ENCODE measurements around the gene ACACA. TPM values are rescaled to one million over a fixed set of nuclear protein-coding genes. Genes with fewer than 3 reads are reported as not detected.

The ACACA gene
- total and polyA plus RNA-seq, 2 donors (not counting 1 experiment from before 2014, with no cell fraction given): 45.2 to 123 TPM

DNA sequence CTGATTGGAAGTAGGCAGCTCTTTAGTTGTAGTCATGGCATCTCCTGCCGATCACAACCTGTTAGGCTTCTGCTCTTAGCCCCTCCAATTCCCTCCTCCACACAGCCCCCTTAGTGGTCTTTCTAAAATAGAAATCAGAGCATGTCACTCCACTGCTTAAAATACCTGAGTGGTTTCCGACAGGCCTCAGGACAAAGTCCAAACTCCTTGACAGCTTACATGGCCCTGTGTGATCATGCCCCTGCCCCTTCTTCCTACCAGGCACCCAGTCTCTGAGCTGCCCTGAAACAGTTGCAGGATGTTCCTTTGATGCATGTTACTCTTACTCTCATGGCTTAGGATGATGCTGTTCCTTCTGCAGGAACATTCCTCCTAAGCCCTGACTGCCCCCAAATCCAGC is 310.6 kb downstream of the ACACA start:
- H3K27me3 ChIP-seq (ENCODE audit: control insufficient read depth, insufficient read depth, low read length): no peaks in the 10 kb centered on the region
- TF ChIP-seq, protein P1, sequence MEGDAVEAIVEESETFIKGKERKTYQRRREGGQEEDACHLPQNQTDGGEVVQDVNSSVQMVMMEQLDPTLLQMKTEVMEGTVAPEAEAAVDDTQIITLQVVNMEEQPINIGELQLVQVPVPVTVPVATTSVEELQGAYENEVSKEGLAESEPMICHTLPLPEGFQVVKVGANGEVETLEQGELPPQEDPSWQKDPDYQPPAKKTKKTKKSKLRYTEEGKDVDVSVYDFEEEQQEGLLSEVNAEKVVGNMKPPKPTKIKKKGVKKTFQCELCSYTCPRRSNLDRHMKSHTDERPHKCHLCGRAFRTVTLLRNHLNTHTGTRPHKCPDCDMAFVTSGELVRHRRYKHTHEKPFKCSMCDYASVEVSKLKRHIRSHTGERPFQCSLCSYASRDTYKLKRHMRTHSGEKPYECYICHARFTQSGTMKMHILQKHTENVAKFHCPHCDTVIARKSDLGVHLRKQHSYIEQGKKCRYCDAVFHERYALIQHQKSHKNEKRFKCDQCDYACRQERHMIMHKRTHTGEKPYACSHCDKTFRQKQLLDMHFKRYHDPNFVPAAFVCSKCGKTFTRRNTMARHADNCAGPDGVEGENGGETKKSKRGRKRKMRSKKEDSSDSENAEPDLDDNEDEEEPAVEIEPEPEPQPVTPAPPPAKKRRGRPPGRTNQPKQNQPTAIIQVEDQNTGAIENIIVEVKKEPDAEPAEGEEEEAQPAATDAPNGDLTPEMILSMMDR (conservative IDR thresholded peaks at IDR 0.05 in 1 of 2, IDR thresholded peaks at IDR 0.05 in 1 of 2; ENCODE audit: low read depth in 1 of 2, low read length in 2 of 2): no peak
- no peak for TF ChIP-seq EZH2 (IDR thresholded peaks at IDR 0.05; ENCODE audit: low read length, missing control alignments)
- H3K4me1 ChIP-seq (ENCODE audit: control insufficient read depth, extremely low read depth, insufficient read depth, low read length): no peaks in the 10 kb centered on the region

DNA sequence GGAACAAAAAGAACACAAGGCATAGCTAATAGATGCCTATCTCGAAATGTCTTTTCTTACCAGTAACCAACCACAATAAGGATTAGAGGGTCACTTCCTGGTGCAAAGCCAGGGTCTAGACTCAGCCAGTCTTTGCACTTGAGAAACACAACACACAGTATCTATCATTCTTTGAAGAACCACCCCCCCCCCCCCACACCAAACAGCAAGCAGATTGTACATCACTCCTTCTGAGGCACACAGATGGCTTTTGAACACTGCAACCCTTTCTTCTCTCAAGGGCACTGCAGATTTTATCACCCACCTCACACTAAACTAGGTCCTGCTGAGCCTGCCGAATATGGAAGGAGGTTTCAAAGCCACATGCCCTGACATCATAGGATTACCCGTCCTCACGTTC is 312.2 kb downstream of the ACACA start:
- Histone ChIP-seq H3K4me1 (ENCODE audit: control insufficient read depth, extremely low read depth, insufficient read depth, low read length) (no peaks in the 10 kb centered on the region), H3K9ac (ENCODE audit: insufficient read depth, low read length) (no peak overlapping the region), H3K36me3 (ENCODE audit: control insufficient read depth, insufficient read depth, low read length) (peaks cover 28% of the 10 kb centered on the region), H3K4me2 (ENCODE audit: extremely low read depth, insufficient read depth, low read length) (no peak overlapping the region), H3K27ac (ENCODE audit: insufficient read depth, low read length) (no peak overlapping the region), H3K4me3 (replicated peaks in 1 of 4; ENCODE audit: control extremely low read depth in 1 of 4, insufficient read depth in 1 of 4, low read depth in 3 of 4, low read length in 4 of 4) (no peak overlapping the region), H4K20me1 (ENCODE audit: control insufficient read depth, extremely low read depth, insufficient read depth, low read length) (no peaks in the 10 kb centered on the region), H3K9me3 (ENCODE audit: control insufficient read depth, insufficient read depth, low read depth, low read length) (no peaks in the 10 kb centered on the region), H3K79me2 (ENCODE audit: control insufficient read depth, insufficient read depth, low read length) (no peaks in the 10 kb centered on the region), H3K27me3 (ENCODE audit: control insufficient read depth, insufficient read depth, low read length) (no peaks in the 10 kb centered on the region), H2AFZ (ENCODE audit: low read length) (no peak overlapping the region)
- no peak for DNase-seq (ENCODE audit: low read depth in 2 of 2)
- TF ChIP-seq, protein P1 (conservative IDR thresholded peaks at IDR 0.05 in 1 of 2, IDR thresholded peaks at IDR 0.05 in 1 of 2; ENCODE audit: low read depth in 1 of 2, low read length in 2 of 2): no peak
- TF ChIP-seq EZH2 (IDR thresholded peaks at IDR 0.05; ENCODE audit: low read length, missing control alignments): no peak

More for the DNA sequence above, 310.6 kb downstream of the ACACA start:
- Histone ChIP-seq H3K27ac (ENCODE audit: insufficient read depth, low read length) (no peak overlapping the region), H3K36me3 (ENCODE audit: control insufficient read depth, insufficient read depth, low read length) (peaks cover 28% of the 10 kb centered on the region), H4K20me1 (ENCODE audit: control insufficient read depth, extremely low read depth, insufficient read depth, low read length) (no peaks in the 10 kb centered on the region), H2AFZ (ENCODE audit: low read length) (no peak overlapping the region), H3K4me2 (ENCODE audit: extremely low read depth, insufficient read depth, low read length) (no peak overlapping the region), H3K9ac (ENCODE audit: insufficient read depth, low read length) (no peak overlapping the region), H3K9me3 (ENCODE audit: control insufficient read depth, insufficient read depth, low read depth, low read length) (no peaks in the 10 kb centered on the region), H3K79me2 (ENCODE audit: control insufficient read depth, insufficient read depth, low read length) (no peaks in the 10 kb centered on the region), H3K4me3 (replicated peaks in 1 of 4; ENCODE audit: control extremely low read depth in 1 of 4, insufficient read depth in 1 of 4, low read depth in 3 of 4, low read length in 4 of 4) (no peak overlapping the region)
- DNase-seq (ENCODE audit: low read depth in 2 of 2): no peak

DNA sequence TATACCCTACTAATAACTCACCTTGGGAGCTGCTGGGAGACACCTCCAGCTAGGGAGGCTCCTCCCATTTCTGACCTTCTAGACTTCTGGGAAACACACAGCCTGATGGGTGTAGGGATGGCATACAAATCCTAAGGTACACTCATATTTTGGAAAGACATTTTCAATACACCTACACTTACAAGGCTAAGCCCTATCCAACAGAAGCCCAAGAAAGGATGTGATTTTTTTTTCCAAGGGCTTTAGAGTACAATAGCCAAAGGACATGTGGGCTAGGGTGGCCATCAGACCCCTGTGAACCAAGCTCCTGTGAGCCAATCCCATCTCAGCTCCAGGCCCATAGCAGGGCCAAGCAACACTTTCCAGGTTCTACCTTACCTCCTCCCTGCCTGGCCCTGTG is 313.9 kb downstream of the ACACA start:
- no peak overlapping the region for H3K9ac ChIP-seq (ENCODE audit: insufficient read depth, low read length)
- H3K27ac ChIP-seq (ENCODE audit: insufficient read depth, low read length): no peak overlapping the region
- no peak overlapping the region for H2AFZ ChIP-seq (ENCODE audit: low read length)
- H3K9me3 ChIP-seq (ENCODE audit: control insufficient read depth, insufficient read depth, low read depth, low read length): no peaks in the 10 kb centered on the region
- H3K27me3 ChIP-seq (ENCODE audit: control insufficient read depth, insufficient read depth, low read length): no peaks in the 10 kb centered on the region
- no peak for TF ChIP-seq EZH2 (IDR thresholded peaks at IDR 0.05; ENCODE audit: low read length, missing control alignments)
- TF ChIP-seq, protein P1 (conservative IDR thresholded peaks at IDR 0.05 in 1 of 2, IDR thresholded peaks at IDR 0.05 in 1 of 2; ENCODE audit: low read depth in 1 of 2, low read length in 2 of 2): no peak
- H4K20me1 ChIP-seq (ENCODE audit: control insufficient read depth, extremely low read depth, insufficient read depth, low read length): no peaks in the 10 kb centered on the region
- H3K4me3 ChIP-seq (replicated peaks in 1 of 4; ENCODE audit: control extremely low read depth in 1 of 4, insufficient read depth in 1 of 4, low read depth in 3 of 4, low read length in 4 of 4): no peak overlapping the region
- DNase-seq (ENCODE audit: low read depth in 2 of 2): no peak
- H3K36me3 ChIP-seq (ENCODE audit: control insufficient read depth, insufficient read depth, low read length): peaks cover 28% of the 10 kb centered on the region
- no peaks in the 10 kb centered on the region for H3K4me1 ChIP-seq (ENCODE audit: control insufficient read depth, extremely low read depth, insufficient read depth, low read length)
- no peak overlapping the region for H3K4me2 ChIP-seq (ENCODE audit: extremely low read depth, insufficient read depth, low read length)
- no peaks in the 10 kb centered on the region for H3K79me2 ChIP-seq (ENCODE audit: control insufficient read depth, insufficient read depth, low read length)

All from fibroblast of lung (primary cell).